SK-N-SH (cell line): ENCODE measurements around the gene BCAT1. TPM values are rescaled to one million over a fixed set of nuclear protein-coding genes. Genes with fewer than 3 reads are reported as not detected.
A peak's percentile ranks its signal among the peaks of the same experiment; 100 is the strongest.

ENCODE experiments used
- CHD2 ChIP-seq: fragments of 150-350 bp; IDR thresholded peaks from 2 replicates; pipeline ENCODE4 v1.6.1; 2018; ENCODE audit warnings: low read length; ENCODE audit not compliant: partially characterized antibody
- CTCF ChIP-seq: fragments of 200-600 bp; sonication (generic); IDR thresholded peaks from 2 replicates; pipeline ENCODE4 v1.6.1; 2017; ENCODE audit warnings: antibody characterized with exemption, mild to moderate bottlenecking, moderate library complexity
- ELF1 ChIP-seq: IDR thresholded peaks from 2 replicates; pipeline ENCODE4 v1.4.0; 2012
- EP300 ChIP-seq, 2 experiments: IDR thresholded peaks; 2 replicates each; pipeline versions ENCODE4 v1.4.0 to v1.6.1; 2012; ENCODE audit warnings: borderline replicate concordance in 1 of 2, low read depth in 1 of 2, low read length in 1 of 2
- EZH2phosphoT487 ChIP-seq: fragments of 200-600 bp; sonication (generic); IDR thresholded peaks from 2 replicates; pipeline ENCODE4 v1.6.1; 2017; ENCODE audit warnings: low read depth, mixed run types, mild to moderate bottlenecking, antibody characterized with exemption, moderate library complexity, borderline replicate concordance
- FOSL2 ChIP-seq: IDR thresholded peaks from 2 replicates; pipeline ENCODE4 v1.4.0; 2012; ENCODE audit warnings: low read depth, mild to moderate bottlenecking, moderate library complexity, borderline replicate concordance
- FOXM1 ChIP-seq: IDR thresholded peaks from 2 replicates; pipeline ENCODE4 v1.4.0; 2012; ENCODE audit warnings: low read depth, mild to moderate bottlenecking
- GABPA ChIP-seq: IDR thresholded peaks from 2 replicates; pipeline ENCODE4 v1.4.0; 2012; ENCODE audit warnings: low read depth, mild to moderate bottlenecking
- GATA2 ChIP-seq: sonication (generic); formaldehyde crosslinking; IDR thresholded peaks from 2 replicates; pipeline ENCODE4 v1.5.0; 2020; ENCODE audit warnings: mild to moderate bottlenecking, missing genetic modification reagents
- JUND ChIP-seq: IDR thresholded peaks from 2 replicates; pipeline ENCODE4 v1.4.0; 2012
- MXI1 ChIP-seq: IDR thresholded peaks from 2 replicates; pipeline ENCODE4 v1.6.1; 2012; ENCODE audit warnings: mild to moderate bottlenecking, low read depth, low read length, improper control_type of control experiment
- NFIC ChIP-seq: IDR thresholded peaks from 2 replicates; pipeline ENCODE4 v1.4.0; 2012; ENCODE audit warnings: borderline replicate concordance
- NRF1 ChIP-seq: IDR thresholded peaks from 2 replicates; pipeline ENCODE4 v1.6.1; 2012; ENCODE audit warnings: low read depth, mild to moderate bottlenecking, low read length
- POLR2AphosphoS5 ChIP-seq: IDR thresholded peaks from 2 replicates; pipeline ENCODE4 v1.6.1; 2012; ENCODE audit warnings: low read depth, low read length
- RAD21 ChIP-seq: IDR thresholded peaks from 2 replicates; pipeline ENCODE4 v1.6.1; 2012; ENCODE audit warnings: mild to moderate bottlenecking, low read length
- REST ChIP-seq: IDR thresholded peaks from 2 replicates; pipeline ENCODE4 v1.6.1; 2012; ENCODE audit warnings: mild to moderate bottlenecking, low read depth, low read length, moderate library complexity
- SMC3 ChIP-seq: IDR thresholded peaks from 2 replicates; pipeline ENCODE4 v1.6.1; 2012; ENCODE audit warnings: low read depth, low read length, improper control_type of control experiment
- TCF12 ChIP-seq: IDR thresholded peaks from 2 replicates; pipeline ENCODE4 v1.4.0; 2012
- TEAD4 ChIP-seq: IDR thresholded peaks from 2 replicates; pipeline ENCODE4 v1.4.0; 2012; ENCODE audit warnings: mild to moderate bottlenecking, borderline replicate concordance; ENCODE audit not compliant: insufficient read depth
- USF1 ChIP-seq: IDR thresholded peaks from 2 replicates; pipeline ENCODE4 v1.4.0; 2012; ENCODE audit warnings: low read depth, borderline replicate concordance
- YY1 ChIP-seq: IDR thresholded peaks from 2 replicates; pipeline ENCODE4 v1.4.0; 2012; ENCODE audit warnings: low read depth, mild to moderate bottlenecking
- polyA plus RNA-seq, 3 experiments: library from polyadenylated mRNA; depleted of rRNA; stranded (reverse); fragments of >200 nt; gene quantifications; 2 replicates each; pipeline ENCODE4 v1.2.3, GENCODE V29; 2012
- TF ChIP-seq, protein P1 (sequence below): fragments of 150-350 bp; IDR thresholded peaks from 2 replicates; pipeline ENCODE4 v1.6.1; 2016; ENCODE audit warnings: mild to moderate bottlenecking, low read depth, low read length
- TF ChIP-seq, protein P2 (sequence below): IDR thresholded peaks from 2 replicates; pipeline ENCODE4; 2012

The BCAT1 gene
- polyA plus RNA-seq, 1 of the 3 experiments (the other 2 are of a cell fraction): 7.7 TPM

GRCh38 chr12:24913130-24913529 is 35.8 kb downstream of the BCAT1 start (continued):
- TF ChIP-seq NRF1 (no peak), NFIC (no peak), POLR2AphosphoS5 (no peak), JUND (no peak), SMC3 (no peak), CHD2 (peak; percentile 41), FOXM1 (no peak), YY1 (no peak), FOSL2 (no peak), USF1 (no peak), REST (no peak), MXI1 (peak; percentile 77; the same call in 1 of the 2 replicates), EP300 (IDR thresholded peaks at IDR 0.05; ENCODE audit: borderline replicate concordance in 1 of 2, low read depth in 1 of 2, low read length in 1 of 2) (peak in 1 of 2 experiments; percentile 75; a peak in 2 of 4 replicates), CTCF (no peak), TEAD4 (no peak), RAD21 (no peak), ELF1 (no peak), EZH2phosphoT487 (no peak), GABPA (no peak), GATA2 (peak; percentile 93), TCF12 (no peak)
- TF ChIP-seq, protein P1, sequence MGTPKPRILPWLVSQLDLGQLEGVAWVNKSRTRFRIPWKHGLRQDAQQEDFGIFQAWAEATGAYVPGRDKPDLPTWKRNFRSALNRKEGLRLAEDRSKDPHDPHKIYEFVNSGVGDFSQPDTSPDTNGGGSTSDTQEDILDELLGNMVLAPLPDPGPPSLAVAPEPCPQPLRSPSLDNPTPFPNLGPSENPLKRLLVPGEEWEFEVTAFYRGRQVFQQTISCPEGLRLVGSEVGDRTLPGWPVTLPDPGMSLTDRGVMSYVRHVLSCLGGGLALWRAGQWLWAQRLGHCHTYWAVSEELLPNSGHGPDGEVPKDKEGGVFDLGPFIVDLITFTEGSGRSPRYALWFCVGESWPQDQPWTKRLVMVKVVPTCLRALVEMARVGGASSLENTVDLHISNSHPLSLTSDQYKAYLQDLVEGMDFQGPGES: no peak
- TF ChIP-seq, protein P2, sequence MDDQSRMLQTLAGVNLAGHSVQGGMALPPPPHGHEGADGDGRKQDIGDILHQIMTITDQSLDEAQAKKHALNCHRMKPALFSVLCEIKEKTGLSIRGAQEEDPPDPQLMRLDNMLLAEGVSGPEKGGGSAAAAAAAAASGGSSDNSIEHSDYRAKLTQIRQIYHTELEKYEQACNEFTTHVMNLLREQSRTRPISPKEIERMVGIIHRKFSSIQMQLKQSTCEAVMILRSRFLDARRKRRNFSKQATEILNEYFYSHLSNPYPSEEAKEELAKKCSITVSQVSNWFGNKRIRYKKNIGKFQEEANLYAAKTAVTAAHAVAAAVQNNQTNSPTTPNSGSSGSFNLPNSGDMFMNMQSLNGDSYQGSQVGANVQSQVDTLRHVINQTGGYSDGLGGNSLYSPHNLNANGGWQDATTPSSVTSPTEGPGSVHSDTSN: no peak
